Left ventricle myocardium inferior (tissue), 1 donor: Measurements from ENCODE around the gene ITPKA. TPM values are rescaled to one million over a fixed set of nuclear protein-coding genes. Genes with fewer than 3 reads are reported as not detected.

ENCODE experiments used
- DNase-seq: peaks from one replicate; pipeline ENCODE4 v3.0.0-alpha.2; 2020
- H3K27ac ChIP-seq: fragments of 200-600 bp; replicated peaks from 2 replicates; pipeline ENCODE4 v1.8.0; 2021
- H3K27me3 ChIP-seq: fragments of 200-600 bp; 2 replicates; pipeline ENCODE4 v1.8.0; 2021; ENCODE audit warnings: low read depth
- H3K36me3 ChIP-seq: fragments of 200-600 bp; 2 replicates; pipeline ENCODE4 v1.8.0; 2021
- H3K4me1 ChIP-seq: fragments of 200-600 bp; 2 replicates; pipeline ENCODE4 v1.8.0; 2021
- H3K4me3 ChIP-seq: fragments of 200-600 bp; 2 replicates; pipeline ENCODE4 v1.8.0; 2021; ENCODE audit warnings: mild to moderate bottlenecking, moderate library complexity
- H3K9me3 ChIP-seq: fragments of 200-600 bp; replicated peaks from 2 replicates; pipeline ENCODE4 v1.8.0; 2021
- intact Hi-C: fragments of 100-400 bp; cut with micrococcal nuclease; formaldehyde crosslinking; loops from one replicate; pipeline ENCODE4 v1.11.0; 2022
- total RNA-seq: library from RNA; stranded (reverse); fragmentation: NEBNext Ultra II Directional; extraction: Animal tissue kit (Norgen Biotek cat#: 25700); gene quantifications from one replicate; pipeline ENCODE4 v1.2.1, GENCODE V29; 2021
- TF ChIP-seq, protein P1 (sequence below): fragments of 200-600 bp; IDR thresholded peaks from 2 replicates; pipeline ENCODE4 v1.8.0; 2021; ENCODE audit warnings: antibody characterized with exemption, mild to moderate bottlenecking, borderline replicate concordance
- donor health status: DM: no; HTN: yes; CAD: no; lungs with severe emphysema.

ITPKA gene
- total RNA-seq, 1 donor from 2014 or later = 1.9 TPM

DNA sequence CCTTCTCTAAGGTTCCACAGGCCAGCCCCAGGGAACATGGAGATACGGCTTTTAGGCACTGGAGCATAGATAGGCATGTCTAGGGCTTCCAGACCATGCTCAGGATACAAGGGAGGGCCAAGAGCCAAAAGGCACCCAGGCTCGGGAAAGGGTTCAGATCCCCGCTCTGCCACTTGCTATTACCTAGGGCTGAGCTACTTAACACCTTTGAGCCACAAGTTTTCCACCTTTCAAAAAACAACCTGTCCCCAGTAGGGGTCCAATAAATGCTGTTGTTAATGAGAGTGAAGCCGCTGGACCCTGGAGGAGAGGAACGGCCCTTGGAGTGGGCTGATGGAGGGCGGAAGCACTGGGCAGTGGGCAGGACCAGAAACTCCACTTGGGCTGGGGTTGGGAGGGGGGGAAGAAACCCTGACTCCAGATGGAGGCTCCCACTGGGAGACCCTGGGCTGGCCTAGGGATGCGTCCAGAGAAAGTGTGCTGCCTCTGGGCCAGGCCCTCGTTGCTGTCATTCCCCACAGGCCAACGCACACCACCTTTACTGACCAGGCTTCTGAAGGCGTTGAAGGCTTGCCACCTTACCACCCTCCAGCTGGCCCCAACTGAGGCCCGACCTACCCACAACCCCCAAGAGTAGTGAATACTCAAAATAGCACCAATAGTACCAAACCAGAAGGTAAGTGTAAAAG, 8.6 kb upstream of the ITPKA start:
- TF ChIP-seq, protein P1, sequence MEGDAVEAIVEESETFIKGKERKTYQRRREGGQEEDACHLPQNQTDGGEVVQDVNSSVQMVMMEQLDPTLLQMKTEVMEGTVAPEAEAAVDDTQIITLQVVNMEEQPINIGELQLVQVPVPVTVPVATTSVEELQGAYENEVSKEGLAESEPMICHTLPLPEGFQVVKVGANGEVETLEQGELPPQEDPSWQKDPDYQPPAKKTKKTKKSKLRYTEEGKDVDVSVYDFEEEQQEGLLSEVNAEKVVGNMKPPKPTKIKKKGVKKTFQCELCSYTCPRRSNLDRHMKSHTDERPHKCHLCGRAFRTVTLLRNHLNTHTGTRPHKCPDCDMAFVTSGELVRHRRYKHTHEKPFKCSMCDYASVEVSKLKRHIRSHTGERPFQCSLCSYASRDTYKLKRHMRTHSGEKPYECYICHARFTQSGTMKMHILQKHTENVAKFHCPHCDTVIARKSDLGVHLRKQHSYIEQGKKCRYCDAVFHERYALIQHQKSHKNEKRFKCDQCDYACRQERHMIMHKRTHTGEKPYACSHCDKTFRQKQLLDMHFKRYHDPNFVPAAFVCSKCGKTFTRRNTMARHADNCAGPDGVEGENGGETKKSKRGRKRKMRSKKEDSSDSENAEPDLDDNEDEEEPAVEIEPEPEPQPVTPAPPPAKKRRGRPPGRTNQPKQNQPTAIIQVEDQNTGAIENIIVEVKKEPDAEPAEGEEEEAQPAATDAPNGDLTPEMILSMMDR = no peak
- H3K9me3 ChIP-seq = no peaks in the 10 kb centered on the region
- no peaks in the 10 kb centered on the region for H3K4me1 ChIP-seq
- no peak overlapping the region for H3K4me3 ChIP-seq
- DNase-seq = no peak
- H3K27me3 ChIP-seq = peaks cover 28% of the 10 kb centered on the region
- intact Hi-C loops = no loop called here
- no peak overlapping the region for H3K27ac ChIP-seq
- H3K36me3 ChIP-seq = peaks cover 30% of the 10 kb centered on the region

DNA sequence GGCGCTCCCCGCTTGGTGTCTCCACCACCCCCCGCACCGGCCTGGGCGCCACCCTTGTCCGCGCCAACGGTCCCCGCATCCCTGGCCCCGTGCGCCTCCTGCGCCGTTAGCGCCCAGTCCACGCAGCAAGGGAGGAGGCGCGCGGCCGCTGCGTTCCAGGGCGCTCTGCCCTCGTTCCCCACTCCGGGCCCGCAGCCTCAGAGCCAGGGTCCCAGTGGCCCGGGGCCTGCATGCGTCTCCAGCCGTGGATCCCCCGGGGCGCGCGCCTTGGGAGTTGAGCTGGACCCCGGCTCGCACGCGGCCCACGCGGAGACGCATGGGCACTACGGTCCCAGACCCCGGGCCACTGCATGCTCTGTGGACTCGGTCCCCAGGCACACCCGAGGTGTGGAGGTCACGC, 7.4 kb upstream of the ITPKA start:
- no peak overlapping the region for H3K4me3 ChIP-seq
- intact Hi-C loops = no loop called here

GRCh38 chr15:41487381-41487780, 6.3 kb upstream of the ITPKA start:
- H3K27ac ChIP-seq = no peak overlapping the region
- peaks cover 4% of the 10 kb centered on the region for H3K4me1 ChIP-seq
- TF ChIP-seq, protein P1 = no peak
- no peaks in the 10 kb centered on the region for H3K9me3 ChIP-seq
- no peak for DNase-seq
- H3K4me3 ChIP-seq = no peak overlapping the region
- peaks cover 7% of the 10 kb centered on the region for H3K36me3 ChIP-seq
- H3K27me3 ChIP-seq = peaks cover 46% of the 10 kb centered on the region
- intact Hi-C loops = no loop called here

More for the DNA sequence above, 7.4 kb upstream of the ITPKA start:
- H3K9me3 ChIP-seq = no peaks in the 10 kb centered on the region
- TF ChIP-seq, protein P1 = no peak
- H3K36me3 ChIP-seq = peaks cover 18% of the 10 kb centered on the region
- no peak for DNase-seq
- no peak overlapping the region for H3K27ac ChIP-seq
- H3K27me3 ChIP-seq = peaks cover 40% of the 10 kb centered on the region
- no peaks in the 10 kb centered on the region for H3K4me1 ChIP-seq

DNA sequence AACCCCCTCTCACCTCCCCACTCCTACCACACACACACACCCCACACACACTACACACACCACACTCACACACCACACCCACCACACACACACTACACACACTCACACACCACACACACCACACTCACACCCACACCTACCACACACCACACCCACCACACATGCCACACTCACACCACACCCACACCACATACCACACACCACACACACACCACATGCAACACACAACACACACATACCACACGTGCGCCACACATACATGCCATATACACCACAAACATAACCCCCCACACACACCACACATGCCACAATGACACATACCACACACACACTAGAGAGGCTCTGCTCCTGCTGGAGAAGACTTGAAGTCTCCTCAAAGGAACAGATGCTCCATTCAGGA, 5.9 kb upstream of the ITPKA start:
- H3K27me3 ChIP-seq = peaks cover 46% of the 10 kb centered on the region
- no peaks in the 10 kb centered on the region for H3K9me3 ChIP-seq
- H3K27ac ChIP-seq = no peak overlapping the region
- no peak overlapping the region for H3K4me3 ChIP-seq
- H3K36me3 ChIP-seq = peaks cover 3% of the 10 kb centered on the region
- DNase-seq = no peak
- H3K4me1 ChIP-seq = peaks cover 8% of the 10 kb centered on the region
- TF ChIP-seq, protein P1 = no peak
- intact Hi-C loops = no loop called here

- H3K4me1 ChIP-seq = peaks cover 24% of the 10 kb centered on the region
- no peak overlapping the region for H3K4me3 ChIP-seq
- DNase-seq = no peak
- no peaks in the 10 kb centered on the region for H3K36me3 ChIP-seq
- no peak overlapping the region for H3K27ac ChIP-seq
- no peaks in the 10 kb centered on the region for H3K9me3 ChIP-seq
- TF ChIP-seq, protein P1 = no peak
- intact Hi-C loops = no loop called here
- H3K27me3 ChIP-seq = peaks cover 55% of the 10 kb centered on the region
Observed at GRCh38 chr15:41489641-41490040, 4.0 kb upstream of the ITPKA start.
